Body of pancreas (tissue), 4 donors: Measurements from ENCODE around the gene KIAA0930.

Source experiments
- POLR2A ChIP-seq, 3 donors: fragments of 450-650 bp; IDR thresholded peaks; one replicate each; pipeline ENCODE4 v1.6.1; 2016; ENCODE audit warnings: antibody characterized with exemption in 3 of 3, mild to moderate bottlenecking in 2 of 3
- TF ChIP-seq, protein P1 (sequence below), 7 experiments: fragments of 450-650 bp in 4 of 7; fragments of 200-600 bp in 3 of 7; sonication (generic) in 3 of 7; IDR thresholded peaks; one replicate each; pipeline ENCODE4 v1.5.1; 2016 to 2019; ENCODE audit warnings: antibody characterized with exemption in 7 of 7

GRCh38 chr22:45192701-45193187 lies 48.0 kb downstream of the KIAA0930 start:
- TF ChIP-seq, protein P1, sequence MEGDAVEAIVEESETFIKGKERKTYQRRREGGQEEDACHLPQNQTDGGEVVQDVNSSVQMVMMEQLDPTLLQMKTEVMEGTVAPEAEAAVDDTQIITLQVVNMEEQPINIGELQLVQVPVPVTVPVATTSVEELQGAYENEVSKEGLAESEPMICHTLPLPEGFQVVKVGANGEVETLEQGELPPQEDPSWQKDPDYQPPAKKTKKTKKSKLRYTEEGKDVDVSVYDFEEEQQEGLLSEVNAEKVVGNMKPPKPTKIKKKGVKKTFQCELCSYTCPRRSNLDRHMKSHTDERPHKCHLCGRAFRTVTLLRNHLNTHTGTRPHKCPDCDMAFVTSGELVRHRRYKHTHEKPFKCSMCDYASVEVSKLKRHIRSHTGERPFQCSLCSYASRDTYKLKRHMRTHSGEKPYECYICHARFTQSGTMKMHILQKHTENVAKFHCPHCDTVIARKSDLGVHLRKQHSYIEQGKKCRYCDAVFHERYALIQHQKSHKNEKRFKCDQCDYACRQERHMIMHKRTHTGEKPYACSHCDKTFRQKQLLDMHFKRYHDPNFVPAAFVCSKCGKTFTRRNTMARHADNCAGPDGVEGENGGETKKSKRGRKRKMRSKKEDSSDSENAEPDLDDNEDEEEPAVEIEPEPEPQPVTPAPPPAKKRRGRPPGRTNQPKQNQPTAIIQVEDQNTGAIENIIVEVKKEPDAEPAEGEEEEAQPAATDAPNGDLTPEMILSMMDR (IDR thresholded peaks at IDR 0.05) = no peak
- no peak for TF ChIP-seq POLR2A (IDR thresholded peaks at IDR 0.05)
